HG03196 (cell line): ENCODE results near the gene CROCC2.

Experiments
- ATAC-seq: cut with Tn5 transposase; IDR thresholded peaks from one replicate; pipeline ENCODE4 v1.9.1; 2021; ENCODE audit not compliant: unreplicated experiment

CROCC2 gene

GRCh38 chr2:240954436-240955305, 48.5 kb downstream of the CROCC2 start:
- no peak for ATAC-seq

- no peak for ATAC-seq
Observed at GRCh38 chr2:240955306-240956170, 49.4 kb downstream of the CROCC2 start.

GRCh38 chr2:240956171-240956934, 50.2 kb downstream of the CROCC2 start:
- no peak for ATAC-seq

- no peak for ATAC-seq
Observed at GRCh38 chr2:240956935-240957655, 51.0 kb downstream of the CROCC2 start.

GRCh38 chr2:240957656-240958365, 51.7 kb downstream of the CROCC2 start:
- ATAC-seq, result no peak

GRCh38 chr2:240958366-240959213, 52.5 kb downstream of the CROCC2 start:
- ATAC-seq, result no peak

GRCh38 chr2:240959214-240959940, 53.2 kb downstream of the CROCC2 start:
- ATAC-seq, result no peak

GRCh38 chr2:240959941-240960308, 53.8 kb downstream of the CROCC2 start:
- ATAC-seq, result no peak

GRCh38 chr2:240960309-240960970, 54.3 kb downstream of the CROCC2 start:
- ATAC-seq, result no peak

GRCh38 chr2:240960971-240961876, 55.1 kb downstream of the CROCC2 start:
- ATAC-seq, result no peak

GRCh38 chr2:240961910-240962299, 55.8 kb downstream of the CROCC2 start:
- ATAC-seq, result no peak

- no peak for ATAC-seq
Observed at GRCh38 chr2:240962300-240963064, 56.3 kb downstream of the CROCC2 start.

GRCh38 chr2:240963065-240963867, 57.1 kb downstream of the CROCC2 start:
- ATAC-seq, result no peak

GRCh38 chr2:240963868-240964703, 58.0 kb downstream of the CROCC2 start:
- no peak for ATAC-seq
